H1 (cell line): ENCODE data around the gene HS6ST1. TPM values are rescaled to one million over a fixed set of nuclear protein-coding genes. Genes with fewer than 3 reads are reported as not detected.

Source experiments
- CBX5 ChIP-seq: fragments of 300-800, 300-1000 bp; sonication (generic); IDR thresholded peaks from 2 replicates; pipeline ENCODE4 v1.7.1; 2016; ENCODE audit warnings: antibody characterized with exemption, low read length, low read depth
- EP300 ChIP-seq, 2 experiments: IDR thresholded peaks; 1 replicate in 1 of 2; 2 replicates in 1 of 2; pipeline ENCODE4 v1.6.1; 2011 to 2012; ENCODE audit warnings: low read depth in 2 of 2, low read length in 2 of 2, mild to moderate bottlenecking in 2 of 2, borderline replicate concordance in 1 of 2, inconsistent platforms in 1 of 2, moderate library complexity in 1 of 2
- KDM1A ChIP-seq: fragments of 200-600, 300-600 bp; sonication (generic); IDR thresholded peaks from 2 replicates; pipeline ENCODE4 v1.7.1; 2016; ENCODE audit warnings: mild to moderate bottlenecking, low read length, borderline replicate concordance
- KDM4A ChIP-seq: IDR thresholded peaks from one replicate; pipeline ENCODE4 v1.7.1; 2012; ENCODE audit warnings: low read depth, mild to moderate bottlenecking, moderate library complexity, low read length, inconsistent platforms; ENCODE audit not compliant: severe bottlenecking
- MAFK ChIP-seq: IDR thresholded peaks from 2 replicates; pipeline ENCODE4 v1.6.1; 2012; ENCODE audit warnings: low read depth, mild to moderate bottlenecking, improper control_type of control experiment, low read length
- NRF1 ChIP-seq: IDR thresholded peaks from 2 replicates; pipeline ENCODE4 v1.6.1; 2011; ENCODE audit warnings: mild to moderate bottlenecking, low read depth, low read length, improper control_type of control experiment
- POLR2A ChIP-seq, 2 experiments: IDR thresholded peaks; 1 replicate in 1 of 2; 2 replicates in 1 of 2; pipeline ENCODE4 v1.6.1; 2011; ENCODE audit warnings: low read depth in 2 of 2, low read length in 2 of 2, mild to moderate bottlenecking in 2 of 2; ENCODE audit errors: control extremely low read depth in 1 of 2
- RBBP5 ChIP-seq: IDR thresholded peaks from 2 replicates; pipeline ENCODE4 v1.7.1; 2012; ENCODE audit warnings: low read depth, mild to moderate bottlenecking, inconsistent platforms, low read length, moderate library complexity, borderline replicate concordance
- polyA plus RNA-seq, 7 experiments: library from polyadenylated mRNA; depleted of rRNA in 3 of 7; stranded (reverse) in 5 of 7; unstranded in 2 of 7; fragments of >200 nt in 5 of 7; fragments of 200-250 nt in 2 of 7; gene quantifications; 1 replicate in 5 of 7; 2 replicates in 1 of 7; 4 replicates in 1 of 7; pipeline versions ENCODE4 v1.2.1 to v1.2.3, GENCODE V29; 2011 to 2013; ENCODE audit warnings: missing spikeins in 2 of 7, mixed read lengths in 2 of 7
- total RNA-seq: library from RNA; stranded (reverse); fragmentation: NEBNext Ultra II Directional; extraction: Animal tissue kit (Norgen Biotek cat#: 25700); gene quantifications from 2 replicates; pipeline ENCODE4 v1.2.1, GENCODE V29; 2021

The HS6ST1 gene
- total and polyA plus RNA-seq, 2 of the 8 experiments (the other 6 are each of a cell fraction or from before 2014, with no cell fraction given), result 37.4 to 74.6 TPM

- TF ChIP-seq EP300 (IDR thresholded peaks at IDR 0.05; ENCODE audit: borderline replicate concordance in 1 of 2, low read depth in 2 of 2, low read length in 2 of 2) (no peak), KDM4A (no peak), MAFK (no peak), POLR2A (IDR thresholded peaks at IDR 0.05; ENCODE audit: control extremely low read depth in 1 of 2, low read depth in 2 of 2, low read length in 2 of 2) (no peak), NRF1 (no peak), RBBP5 (no peak), KDM1A (no peak), CBX5 (no peak)
These were observed 10.9 kb upstream of the HS6ST1 start (continued) for GRCh38 chr2:128329607-128330006.
